Prostate gland (tissue), 2 donors: Measurements from ENCODE around the gene ARSJ.

Experiments used
- CTCF ChIP-seq, 4 experiments: fragments of 200-600 bp in 2 of 4; fragments of 450-650 bp in 2 of 4; sonication (generic) in 2 of 4; IDR thresholded peaks; 1 replicate in 3 of 4; 2 replicates in 1 of 4; pipeline ENCODE4 v1.5.1; 2016 to 2019; ENCODE audit warnings: antibody characterized with exemption in 4 of 4, mild to moderate bottlenecking in 2 of 4, moderate library complexity in 2 of 4
- POLR2A ChIP-seq: fragments of 450-650 bp; IDR thresholded peaks from one replicate; pipeline ENCODE4 v1.6.1; 2016; ENCODE audit warnings: antibody characterized with exemption, mild to moderate bottlenecking

GRCh38 chr4:113967687-113968086 is 11.8 kb downstream of the ARSJ start:
- no peak for TF ChIP-seq POLR2A
- no peak for TF ChIP-seq CTCF (IDR thresholded peaks at IDR 0.05)
